DND-41 (cell line): ENCODE results near the gene FARP2.

Experiments used
- ATAC-seq: fragments of 200-7000 bp; cut with Tn5 transposase; 3 replicates; pipeline ENCODE4 v1.9.1; 2021; ENCODE audit warnings: low read depth; ENCODE audit not compliant: insufficient read depth
- DNase-seq: peaks from one replicate; pipeline ENCODE4 v3.0.0-alpha.2; 2020
- H2AFZ ChIP-seq: 2 replicates; pipeline ENCODE4 v1.6.0; 2012; ENCODE audit warnings: low read depth, low read length
- H3K27ac ChIP-seq: 2 replicates; pipeline ENCODE4 v1.5.1; 2012; ENCODE audit warnings: low read length, inconsistent platforms
- H3K27me3 ChIP-seq: fragments of 200-600 bp; sonication (generic); 2 replicates; pipeline ENCODE4 v1.6.0; 2012; ENCODE audit warnings: low read length, mild to moderate bottlenecking, inconsistent platforms; ENCODE audit not compliant: insufficient read depth, poor library complexity
- H3K36me3 ChIP-seq: 2 replicates; pipeline ENCODE4 v1.5.1; 2012; ENCODE audit warnings: low read length, inconsistent platforms; ENCODE audit not compliant: insufficient read depth
- H3K4me1 ChIP-seq: 2 replicates; pipeline ENCODE4 v1.5.1; 2012; ENCODE audit warnings: mild to moderate bottlenecking, low read length; ENCODE audit not compliant: insufficient read depth
- H3K4me2 ChIP-seq: 2 replicates; pipeline ENCODE4 v1.6.0; 2012; ENCODE audit warnings: mild to moderate bottlenecking, moderate library complexity, low read length, inconsistent platforms; ENCODE audit not compliant: insufficient read depth
- H3K4me3 ChIP-seq, 2 experiments: fragments of 200-600 bp in 1 of 2; shearing (Covaris generic) in 1 of 2; 2 replicates each; pipeline ENCODE4 v1.5.1; 2012 to 2016; ENCODE audit warnings: inconsistent platforms in 2 of 2, low read length in 2 of 2, mild to moderate bottlenecking in 2 of 2, low read depth in 1 of 2, moderate library complexity in 1 of 2
- H3K79me2 ChIP-seq: 2 replicates; pipeline ENCODE4 v1.6.0; 2012; ENCODE audit warnings: low read length, inconsistent platforms; ENCODE audit not compliant: insufficient read depth
- H3K9ac ChIP-seq: 2 replicates; pipeline ENCODE4 v1.6.0; 2012; ENCODE audit warnings: low read depth, mild to moderate bottlenecking, inconsistent platforms, low read length, moderate library complexity
- H3K9me3 ChIP-seq: 2 replicates; pipeline ENCODE4 v1.5.1; 2012; ENCODE audit warnings: low read length, moderate library complexity, mild to moderate bottlenecking, inconsistent platforms; ENCODE audit not compliant: insufficient read depth, severe bottlenecking
- H4K20me1 ChIP-seq: 2 replicates; pipeline ENCODE4 v1.6.0; 2012; ENCODE audit warnings: low read length; ENCODE audit not compliant: insufficient read depth
- EZH2 ChIP-seq: IDR thresholded peaks from 3 replicates; pipeline ENCODE4 v1.6.1; 2012; ENCODE audit warnings: borderline replicate concordance, low read depth, mild to moderate bottlenecking, moderate library complexity, low read length, inconsistent platforms; ENCODE audit not compliant: severe bottlenecking
- TF ChIP-seq, protein P1 (sequence below): IDR thresholded peaks from 2 replicates; pipeline ENCODE4 v1.5.1; 2012; ENCODE audit warnings: borderline replicate concordance, low read length, moderate library complexity, mild to moderate bottlenecking; ENCODE audit not compliant: poor library complexity, severe bottlenecking; ENCODE audit errors: extremely low read depth

FARP2 gene

DNA sequence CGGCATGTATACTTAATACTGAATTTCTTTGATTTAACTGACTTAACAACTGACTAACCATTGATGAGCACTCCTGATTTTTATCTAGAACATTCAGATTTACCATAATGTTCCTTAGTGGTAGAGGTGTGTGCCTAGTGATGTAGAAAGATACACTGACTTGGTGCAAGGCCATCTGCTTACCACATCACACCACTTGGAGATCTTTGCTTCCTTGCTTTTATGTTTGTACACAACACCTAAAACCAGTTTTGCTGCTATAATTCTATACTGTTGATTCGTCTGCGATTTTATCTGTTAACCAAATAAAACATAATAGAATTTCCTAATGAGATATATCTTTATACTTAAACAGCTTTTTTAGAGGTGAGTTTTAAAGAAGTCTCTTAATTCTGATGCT lies 3.9 kb upstream of the FARP2 start:
- peaks cover 10% of the 10 kb centered on the region for H3K79me2 ChIP-seq
- H3K27ac ChIP-seq = no peak overlapping the region
- H2AFZ ChIP-seq = no peak overlapping the region
- H3K4me1 ChIP-seq = peaks cover 5% of the 10 kb centered on the region
- no peaks in the 10 kb centered on the region for H3K9me3 ChIP-seq
- H3K9ac ChIP-seq = no peak overlapping the region
- ATAC-seq (no peak), DNase-seq (no peak)
- no peak overlapping the region for H3K4me2 ChIP-seq
- H3K36me3 ChIP-seq = peaks cover 69% of the 10 kb centered on the region
- peaks cover 14% of the 10 kb centered on the region for H4K20me1 ChIP-seq
- TF ChIP-seq EZH2 = no peak
- TF ChIP-seq, protein P1, sequence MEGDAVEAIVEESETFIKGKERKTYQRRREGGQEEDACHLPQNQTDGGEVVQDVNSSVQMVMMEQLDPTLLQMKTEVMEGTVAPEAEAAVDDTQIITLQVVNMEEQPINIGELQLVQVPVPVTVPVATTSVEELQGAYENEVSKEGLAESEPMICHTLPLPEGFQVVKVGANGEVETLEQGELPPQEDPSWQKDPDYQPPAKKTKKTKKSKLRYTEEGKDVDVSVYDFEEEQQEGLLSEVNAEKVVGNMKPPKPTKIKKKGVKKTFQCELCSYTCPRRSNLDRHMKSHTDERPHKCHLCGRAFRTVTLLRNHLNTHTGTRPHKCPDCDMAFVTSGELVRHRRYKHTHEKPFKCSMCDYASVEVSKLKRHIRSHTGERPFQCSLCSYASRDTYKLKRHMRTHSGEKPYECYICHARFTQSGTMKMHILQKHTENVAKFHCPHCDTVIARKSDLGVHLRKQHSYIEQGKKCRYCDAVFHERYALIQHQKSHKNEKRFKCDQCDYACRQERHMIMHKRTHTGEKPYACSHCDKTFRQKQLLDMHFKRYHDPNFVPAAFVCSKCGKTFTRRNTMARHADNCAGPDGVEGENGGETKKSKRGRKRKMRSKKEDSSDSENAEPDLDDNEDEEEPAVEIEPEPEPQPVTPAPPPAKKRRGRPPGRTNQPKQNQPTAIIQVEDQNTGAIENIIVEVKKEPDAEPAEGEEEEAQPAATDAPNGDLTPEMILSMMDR = no peak
- H3K27me3 ChIP-seq = no peaks in the 10 kb centered on the region
- no peak overlapping the region for H3K4me3 ChIP-seq

DNA sequence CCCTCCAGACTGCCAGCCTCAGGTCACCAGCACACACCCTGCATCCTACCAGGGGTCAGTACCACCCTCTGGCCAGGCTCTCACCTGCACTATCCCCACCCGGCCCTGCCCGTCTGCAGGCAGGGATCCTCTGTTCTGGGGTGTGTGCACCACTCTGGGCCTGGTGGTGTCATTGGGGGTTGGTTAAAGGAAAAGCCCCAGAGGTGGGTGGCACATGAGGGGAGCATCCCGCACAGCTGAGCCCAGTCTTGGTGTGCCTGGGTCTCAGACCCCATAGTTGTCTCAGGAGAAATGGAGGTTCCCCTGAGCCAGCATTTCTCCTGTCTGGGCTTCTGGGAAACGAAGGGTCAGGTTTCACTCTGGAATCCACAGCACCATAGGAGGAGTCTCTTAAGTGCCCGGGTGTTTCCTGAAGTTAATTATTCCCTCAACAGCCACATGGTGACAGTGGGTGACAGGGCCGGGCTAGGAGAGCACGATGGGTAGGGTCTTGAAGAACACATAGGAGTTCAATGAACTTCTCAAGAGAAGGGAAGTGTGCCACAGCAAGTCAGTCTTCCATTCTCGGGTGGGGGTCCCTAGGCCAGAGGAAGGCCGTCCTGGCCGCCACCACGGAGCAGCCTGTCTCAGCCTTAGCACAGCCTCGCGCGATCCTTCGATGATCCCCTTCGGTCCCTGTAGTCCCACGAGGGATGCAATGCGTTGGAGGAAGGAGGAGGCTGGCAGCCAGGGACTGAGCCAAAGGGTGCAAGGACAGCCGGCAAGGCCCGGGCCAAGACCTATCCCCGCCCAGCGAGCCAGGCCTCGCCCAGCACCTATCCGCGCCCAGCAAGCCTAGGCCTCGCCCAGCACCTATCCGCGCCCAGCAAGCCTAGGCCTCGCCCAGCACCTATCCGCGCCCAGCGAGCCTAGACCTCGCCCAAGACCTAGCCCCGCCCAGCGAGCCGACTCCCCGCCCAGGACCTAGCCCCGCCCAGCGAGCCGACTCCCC lies 1.1 kb upstream of the FARP2 start:
- H3K27ac ChIP-seq = no peak overlapping the region
- H3K4me1 ChIP-seq = peaks cover 22% of the 10 kb centered on the region
- peak overlapping the region in 1 of 2 experiments; percentile 35; a peak in 1 of 4 replicates for H3K4me3 ChIP-seq
- H3K27me3 ChIP-seq = no peaks in the 10 kb centered on the region
- no peaks in the 10 kb centered on the region for H3K9me3 ChIP-seq
- peak overlapping the region; percentile 45; the same call in 1 of the 2 replicates for H3K4me2 ChIP-seq
- peak; percentile 13; the same call in 2 of the 3 replicates for ATAC-seq
- H2AFZ ChIP-seq = no peak overlapping the region
- no peak for TF ChIP-seq EZH2
- TF ChIP-seq, protein P1 = peak; percentile 16
- peaks cover 45% of the 10 kb centered on the region for H3K36me3 ChIP-seq
- peaks cover 38% of the 10 kb centered on the region for H3K79me2 ChIP-seq
- DNase-seq = peak; percentile 64
- H4K20me1 ChIP-seq = peaks cover 37% of the 10 kb centered on the region
- H3K9ac ChIP-seq = no peak overlapping the region

DNA sequence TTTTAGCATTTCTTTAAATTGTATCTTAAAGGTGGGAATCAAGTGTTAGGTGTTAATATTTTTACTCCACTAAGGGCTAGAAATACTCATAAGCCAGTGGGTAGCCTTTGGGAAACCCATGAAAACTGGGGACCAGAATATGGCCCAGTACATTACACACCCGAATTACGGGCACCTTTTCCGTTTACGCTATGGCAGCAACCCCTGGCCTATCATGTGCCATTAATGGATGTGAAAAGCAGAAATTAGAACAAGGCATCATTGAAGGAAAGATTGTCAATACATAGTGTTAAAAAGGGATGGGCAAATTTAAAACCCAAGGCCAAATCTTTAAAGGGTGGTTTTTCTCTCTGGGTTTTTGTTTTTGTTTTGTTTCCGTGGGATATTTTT lies 781 bp downstream of the FARP2 start:
- H3K79me2 ChIP-seq = peaks cover 54% of the 10 kb centered on the region
- H4K20me1 ChIP-seq = peaks cover 43% of the 10 kb centered on the region
- no peaks in the 10 kb centered on the region for H3K27me3 ChIP-seq

More for the DNA sequence above, 781 bp downstream of the FARP2 start:
- Histone ChIP-seq H3K36me3 (peaks cover 28% of the 10 kb centered on the region), H3K4me1 (peaks cover 22% of the 10 kb centered on the region), H3K9me3 (no peaks in the 10 kb centered on the region), H3K4me3 (peak overlapping the region; percentile 84 to 85; a peak in 3 of 4 replicates), H3K4me2 (peak overlapping the region; percentile 82), H3K9ac (peak overlapping the region; percentile 77), H3K27ac (peak overlapping the region; percentile 58), H2AFZ (peak overlapping the region; percentile 40; the same call in 1 of the 2 replicates)
- ATAC-seq = no peak
- DNase-seq = no peak
- TF ChIP-seq EZH2 = no peak
- TF ChIP-seq, protein P1 = no peak
